GM12878 (cell line): ENCODE data around the gene CERT1. TPM values are rescaled to one million over a fixed set of nuclear protein-coding genes. Genes with fewer than 3 reads are reported as not detected.

ENCODE experiments used
- ATAC-seq: fragments of 200-7000 bp; cut with Tn5 transposase; 3 replicates; pipeline ENCODE4 v1.9.1; 2020; ENCODE audit warnings: mild to moderate bottlenecking, moderate library complexity
- BruUV-seq: library from RNA; stranded (reverse); fragments of 400-500 nt; replicated peaks from 2 replicates; lab custom pipeline; 2021; lab: Mats Ljungman, UMichigan
- CTCF ChIA-PET: fragments of 300-600 bp; sonication (Branson Sonifier 250); formaldehyde crosslinking; extraction: SDS; loops from one replicate; lab custom pipeline; 2021; ENCODE audit warnings: inconsistent platforms; lab: Yijun Ruan, JAX
- POLR2A ChIA-PET: fragments of 350-600 bp; formaldehyde crosslinking; extraction: SDS; loops from one replicate; lab custom pipeline; 2021; ENCODE audit warnings: inconsistent platforms; lab: Charles Lee
- RAD21 ChIA-PET: fragments of 300-600 bp; sonication (Branson Sonifier 250); formaldehyde crosslinking; loops from one replicate; lab custom pipeline; 2023; ENCODE audit warnings: antibody characterized with exemption; ENCODE audit not compliant: unreplicated experiment; lab: Charles Lee
- SMC1A ChIA-PET: fragments of 300-600 bp; sonication (Branson Sonifier 250); formaldehyde crosslinking; loops from one replicate; lab custom pipeline; 2023; ENCODE audit not compliant: unreplicated experiment, uncharacterized antibody; lab: Charles Lee
- DNase-seq: peaks from one replicate; pipeline ENCODE4 v3.0.0-alpha.2; 2011; ENCODE audit warnings: low read depth, low spot score
- FAIRE-seq: peaks from 3 replicates; lab custom pipeline; 2011; peaks lifted over from hg19 to GRCh38; lab: Jason Lieb, UNC
- H2AFZ ChIP-seq: 2 replicates; pipeline ENCODE4 v1.6.0; 2011; ENCODE audit warnings: low read depth, low read length, control low read depth; ENCODE audit not compliant: control insufficient read depth
- H3K27ac ChIP-seq: 2 replicates; pipeline ENCODE4 v1.5.1; 2011; ENCODE audit warnings: control low read depth; ENCODE audit not compliant: control insufficient read depth, insufficient read depth
- H3K27me3 ChIP-seq, 2 experiments: replicated peaks in 1 of 2; 2 replicates each; pipeline versions ENCODE4 v1.6.0 to v1.6.1; 2011; ENCODE audit warnings: low read length in 1 of 2; ENCODE audit not compliant: control insufficient read depth in 2 of 2, insufficient read depth in 2 of 2
- H3K36me3 ChIP-seq, 2 experiments: 2 replicates each; pipeline ENCODE4 v1.5.1; 2011; ENCODE audit warnings: low read length in 1 of 2; ENCODE audit not compliant: control insufficient read depth in 2 of 2, insufficient read depth in 2 of 2
- H3K4me1 ChIP-seq: 2 replicates; pipeline ENCODE4 v1.6.1; 2011; ENCODE audit warnings: mild to moderate bottlenecking, low read length, moderate library complexity, mixed read lengths; ENCODE audit not compliant: control insufficient read depth, insufficient read depth
- H3K4me2 ChIP-seq: 2 replicates; pipeline ENCODE4 v1.6.0; 2011; ENCODE audit warnings: control low read depth; ENCODE audit not compliant: control insufficient read depth, insufficient read depth
- H3K4me3 ChIP-seq: fragments of 200-600 bp; sonication (generic); 2 replicates; pipeline ENCODE4 v1.5.1; 2016
- H3K79me2 ChIP-seq: 2 replicates; pipeline ENCODE4 v1.6.0; 2011; ENCODE audit warnings: low read length; ENCODE audit not compliant: control insufficient read depth, insufficient read depth
- H3K9ac ChIP-seq: 2 replicates; pipeline ENCODE4 v1.8.0; 2011; ENCODE audit warnings: low read length, control low read depth, mixed read lengths; ENCODE audit not compliant: control insufficient read depth, insufficient read depth
- H3K9me3 ChIP-seq: replicated peaks from 3 replicates; pipeline ENCODE4 v1.5.1; 2011; ENCODE audit warnings: mild to moderate bottlenecking, low read length; ENCODE audit not compliant: control insufficient read depth, insufficient read depth
- H4K20me1 ChIP-seq: 2 replicates; pipeline ENCODE4 v1.6.0; 2011; ENCODE audit not compliant: control insufficient read depth, insufficient read depth
- EED ChIP-seq: sonication (generic); IDR thresholded peaks from 2 replicates; pipeline ENCODE4 v1.6.1; 2016; ENCODE audit warnings: antibody characterized with exemption, low read depth
- EP300 ChIP-seq, 2 experiments: fragments of 150-350 bp in 1 of 2; IDR thresholded peaks; 2 replicates each; pipeline ENCODE4 v1.6.1; 2011 to 2012; ENCODE audit warnings: low read depth in 2 of 2, low read length in 2 of 2, borderline replicate concordance in 1 of 2, improper control_type of control experiment in 1 of 2, inconsistent platforms in 1 of 2; ENCODE audit not compliant: control insufficient read depth in 1 of 2
- ESRRA ChIP-seq: IDR thresholded peaks from 2 replicates; pipeline ENCODE4 v1.6.1; 2012; ENCODE audit warnings: mild to moderate bottlenecking, low read length, improper control_type of control experiment
- EZH2 ChIP-seq: IDR thresholded peaks from 2 replicates; pipeline ENCODE4 v1.6.1; 2012; ENCODE audit warnings: low read depth, mild to moderate bottlenecking, control low read depth, inconsistent platforms, low read length, borderline replicate concordance; ENCODE audit not compliant: control insufficient read depth
- NKRF ChIP-seq: fragments of 450-650 bp; conservative IDR thresholded peaks from 2 replicates; pipeline ENCODE4 v1.6.1; 2017; ENCODE audit warnings: mild to moderate bottlenecking, moderate library complexity
- SUZ12 ChIP-seq: fragments of 200-600 bp; sonication (generic); IDR thresholded peaks from one replicate; pipeline ENCODE4 v1.6.1; 2018; ENCODE audit warnings: antibody characterized with exemption, mild to moderate bottlenecking; ENCODE audit not compliant: unreplicated experiment
- TAF1 ChIP-seq: IDR thresholded peaks from 2 replicates; pipeline ENCODE4 v1.6.1; 2011; ENCODE audit warnings: mild to moderate bottlenecking, low read depth, low read length, borderline replicate concordance
- TARDBP ChIP-seq: IDR thresholded peaks from 2 replicates; pipeline ENCODE4 v1.6.1; 2016; ENCODE audit warnings: borderline replicate concordance
- TCF12 ChIP-seq: IDR thresholded peaks from 2 replicates; pipeline ENCODE4 v1.6.1; 2011; ENCODE audit warnings: low read depth, mild to moderate bottlenecking, low read length
- USF2 ChIP-seq: IDR thresholded peaks from 2 replicates; pipeline ENCODE4 v1.6.1; 2011; ENCODE audit warnings: low read depth, low read length, improper control_type of control experiment, borderline replicate concordance
- ZNF622 ChIP-seq: fragments of 450-650 bp; IDR thresholded peaks from 2 replicates; pipeline ENCODE4 v1.6.1; 2017; ENCODE audit warnings: mild to moderate bottlenecking, inconsistent platforms
- ZNF687 ChIP-seq: fragments of 450-650 bp; IDR thresholded peaks from 2 replicates; pipeline ENCODE4 v1.6.1; 2017; ENCODE audit warnings: mild to moderate bottlenecking, moderate library complexity
- WGBS: methylation state at CpG from one replicate; pipeline ENCODE4 v1.1.6; 2016; ENCODE audit warnings: low lambda C conversion rate; ENCODE audit not compliant: insufficient replicate concordance, insufficient coverage; ENCODE audit errors: missing lambda C conversion rate; 5-methylcytosine and 5-hydroxymethylcytosine counted together
- in situ Hi-C: fragments of 300-500 bp; cut with MboI; formaldehyde crosslinking; loops from 9 replicates; pipeline ENCODE4 v1.14.3; 2018; ENCODE audit warnings: mixed read lengths
- intact Hi-C: fragments of 100-400 bp; cut with micrococcal nuclease; formaldehyde crosslinking; loops from one replicate; pipeline ENCODE4 v1.14.2; 2022; ENCODE audit not compliant: unreplicated experiment
- polyA plus RNA-seq, 11 experiments: library from polyadenylated mRNA; depleted of rRNA in 4 of 11; unstranded in 6 of 11; stranded (reverse) in 5 of 11; fragments of >200 nt; fragmentation: Nextera tagmentation in 4 of 11; fragmentation: Illumina TruSeq in 1 of 11; extraction: Ambion mirVana in 4 of 11; extraction: Trizol in 1 of 11; gene quantifications; 1 replicate in 1 of 11; 2 replicates in 10 of 11; pipeline versions ENCODE4 v1.2.1 to v1.2.3, GENCODE V29; 2011 to 2016; ENCODE audit warnings: inconsistent platforms in 2 of 11, missing spikeins in 2 of 11, low read depth in 1 of 11
- total RNA-seq, 4 experiments: library from RNA; depleted of rRNA in 3 of 4; stranded (reverse); fragments of >200 nt in 3 of 4; fragmentation: Illumina TruSeq in 1 of 4; extraction: Trizol in 1 of 4; gene quantifications; 2 replicates each; pipeline versions ENCODE4 v1.2.1 to v1.2.3, GENCODE V29; 2013 to 2021
- TF ChIP-seq, protein P1 (sequence below): fragments of 450-650 bp; IDR thresholded peaks from 2 replicates; pipeline ENCODE4 v1.6.1; 2018; ENCODE audit warnings: mild to moderate bottlenecking, low read depth, moderate library complexity; ENCODE audit not compliant: partially characterized antibody

CERT1 gene
- total and polyA plus RNA-seq, 10 of the 15 experiments (the other 5 are each of a cell fraction or from before 2014, with no cell fraction given) = 7.7 to 36.7 (median 25.6) TPM

DNA sequence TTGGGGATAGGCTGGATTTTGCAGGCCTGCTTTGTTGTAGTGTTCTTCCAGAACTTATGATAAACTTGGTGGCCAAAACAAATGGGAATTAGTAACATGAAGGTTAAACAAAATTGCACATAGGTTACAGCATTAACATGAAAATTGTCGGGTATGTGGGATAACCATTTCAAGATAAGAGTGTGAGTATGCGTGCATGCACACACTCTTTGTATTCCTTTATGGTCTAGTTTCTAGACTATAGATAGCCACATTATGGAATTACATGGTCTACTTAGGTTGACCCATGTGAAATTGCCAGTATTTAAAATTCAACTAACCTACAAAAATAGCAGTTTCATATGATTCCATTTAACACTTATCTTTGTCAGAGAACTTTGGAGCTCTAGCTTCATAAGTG lies 173.0 kb downstream of the CERT1 start:
- ChIA-PET POLR2A (interaction anchor here (0.6 kb wide), 1 partner anchor 161 kb away, joined by 6 read pairs; no protein-coding TSS in a partner anchor), CTCF (interaction anchor here (0.6 to 1.0 kb wide), 3 partner anchors 101 to 213 kb away, joined by 3 to 4 read pairs (median 3); no protein-coding TSS in a partner anchor), SMC1A (interaction anchor here (1.0 to 4.3 kb wide), 6 partner anchors 12 to 369 kb away, joined by 3 to 21 read pairs (median 6); no protein-coding TSS in a partner anchor), RAD21 (interaction anchor here (0.6 to 1.1 kb wide), 4 partner anchors 143 to 836 kb away, joined by 3 read pairs; no protein-coding TSS in a partner anchor)
- no peak for ATAC-seq
- Histone ChIP-seq H3K9me3 (no peaks in the 10 kb centered on the region), H3K79me2 (peaks cover 59% of the 10 kb centered on the region), H3K36me3 (peaks cover 0 to 8% of the 10 kb centered on the region in 2 experiments; a peak in 2 of 4 replicates), H3K9ac (peak overlapping the region; percentile 90), H3K4me1 (peaks cover 6% of the 10 kb centered on the region; the same call in 1 of the 2 replicates), H4K20me1 (peaks cover 4% of the 10 kb centered on the region; the same call in 1 of the 2 replicates), H3K27me3 (no peaks in the 10 kb centered on the region), H3K4me2 (peak overlapping the region; percentile 77), H2AFZ (no peak overlapping the region), H3K4me3 (peak overlapping the region; percentile 91), H3K27ac (peak overlapping the region; percentile 82)
- in situ Hi-C loops = no loop called here
- no peak for FAIRE-seq
- WGBS = 34% methylated on average over 2 of the region's 2 CpGs
- TSS peak; percentile 58 for BruUV-seq
- intact Hi-C loops = loop anchor here (5.0 kb wide), 2 partner anchors 174 to 239 kb away; partner anchors contain the start of genes CERT1 and POLK
- no peak for DNase-seq
- TF ChIP-seq NKRF = no peak
- no peak for TF ChIP-seq TAF1
- TF ChIP-seq SUZ12 = no peak
- no peak for TF ChIP-seq ZNF687
- TF ChIP-seq EZH2 = no peak
- no peak for TF ChIP-seq TARDBP
- TF ChIP-seq, protein P1, sequence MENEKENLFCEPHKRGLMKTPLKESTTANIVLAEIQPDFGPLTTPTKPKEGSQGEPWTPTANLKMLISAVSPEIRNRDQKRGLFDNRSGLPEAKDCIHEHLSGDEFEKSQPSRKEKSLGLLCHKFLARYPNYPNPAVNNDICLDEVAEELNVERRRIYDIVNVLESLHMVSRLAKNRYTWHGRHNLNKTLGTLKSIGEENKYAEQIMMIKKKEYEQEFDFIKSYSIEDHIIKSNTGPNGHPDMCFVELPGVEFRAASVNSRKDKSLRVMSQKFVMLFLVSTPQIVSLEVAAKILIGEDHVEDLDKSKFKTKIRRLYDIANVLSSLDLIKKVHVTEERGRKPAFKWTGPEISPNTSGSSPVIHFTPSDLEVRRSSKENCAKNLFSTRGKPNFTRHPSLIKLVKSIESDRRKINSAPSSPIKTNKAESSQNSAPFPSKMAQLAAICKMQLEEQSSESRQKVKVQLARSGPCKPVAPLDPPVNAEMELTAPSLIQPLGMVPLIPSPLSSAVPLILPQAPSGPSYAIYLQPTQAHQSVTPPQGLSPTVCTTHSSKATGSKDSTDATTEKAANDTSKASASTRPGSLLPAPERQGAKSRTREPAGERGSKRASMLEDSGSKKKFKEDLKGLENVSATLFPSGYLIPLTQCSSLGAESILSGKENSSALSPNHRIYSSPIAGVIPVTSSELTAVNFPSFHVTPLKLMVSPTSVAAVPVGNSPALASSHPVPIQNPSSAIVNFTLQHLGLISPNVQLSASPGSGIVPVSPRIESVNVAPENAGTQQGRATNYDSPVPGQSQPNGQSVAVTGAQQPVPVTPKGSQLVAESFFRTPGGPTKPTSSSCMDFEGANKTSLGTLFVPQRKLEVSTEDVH = no peak
- no peak for TF ChIP-seq EED
- TF ChIP-seq EP300 (IDR thresholded peaks at IDR 0.05; ENCODE audit: borderline replicate concordance in 1 of 2, control insufficient read depth in 1 of 2, low read depth in 2 of 2, low read length in 2 of 2) = no peak
- no peak for TF ChIP-seq ESRRA
- TF ChIP-seq TCF12 = no peak
- TF ChIP-seq ZNF622 = no peak
- TF ChIP-seq USF2 = no peak
